Activated CD8-positive, alpha-beta memory T cell treated with anti-CD3 and anti-CD28 coated beads, Interleukin-2, amount 50 U/mL, for 1 hour (primary cell): ENCODE data around the gene RBBP7.

Experiments used
- DNase-seq: peaks from one replicate; pipeline ENCODE4 v3.0.0-alpha.2; 2020; ENCODE audit errors: extremely low read depth

The RBBP7 gene

GRCh38 chrX:16870095-16870861 lies at the start of gene RBBP7:
Gene RBBP7, minus strand, starts transcription at chrX:16870362. Its CDS starts 309 bp downstream, at chrX:16870053.
- DNase-seq: peak; percentile 81

- DNase-seq: no peak
These were observed 48.8 kb upstream of the RBBP7 start for GRCh38 chrX:16918979-16919378.

GRCh38 chrX:16917120-16917519 lies 47.0 kb upstream of the RBBP7 start:
- no peak for DNase-seq

- DNase-seq: no peak
These were observed 46.4 kb upstream of the RBBP7 start for GRCh38 chrX:16916561-16916960.

- no peak for DNase-seq
These were observed 43.9 kb upstream of the RBBP7 start for GRCh38 chrX:16914058-16914457.

GRCh38 chrX:16910376-16910775 lies 40.2 kb upstream of the RBBP7 start:
- no peak for DNase-seq

- no peak for DNase-seq
These were observed 33.3 kb upstream of the RBBP7 start for GRCh38 chrX:16903274-16904022.

- no peak for DNase-seq
These were observed 27.3 kb upstream of the RBBP7 start for GRCh38 chrX:16897445-16897844.

- no peak for DNase-seq
These were observed 22.6 kb upstream of the RBBP7 start for GRCh38 chrX:16892504-16893362.

- DNase-seq: no peak
These were observed 15.5 kb upstream of the RBBP7 start for GRCh38 chrX:16885628-16886027.

GRCh38 chrX:16883487-16883804 lies 13.3 kb upstream of the RBBP7 start:
- DNase-seq: no peak

GRCh38 chrX:16882702-16883486 lies 12.7 kb upstream of the RBBP7 start:
- no peak for DNase-seq

- DNase-seq: no peak
These were observed 12.0 kb upstream of the RBBP7 start for GRCh38 chrX:16882169-16882568.

GRCh38 chrX:16876696-16877095 lies 6.5 kb upstream of the RBBP7 start:
- DNase-seq: no peak

- DNase-seq: no peak
These were observed 4.4 kb upstream of the RBBP7 start for GRCh38 chrX:16874458-16875095.

- DNase-seq: no peak
These were observed 2.9 kb upstream of the RBBP7 start for GRCh38 chrX:16873106-16873505.

- no peak for DNase-seq
These were observed 977 bp upstream of the RBBP7 start for GRCh38 chrX:16870862-16871815.

GRCh38 chrX:16869393-16870094 lies 618 bp downstream of the RBBP7 start:
- no peak for DNase-seq

- no peak for DNase-seq
These were observed 1.2 kb downstream of the RBBP7 start for GRCh38 chrX:16868920-16869319.
